ENCODE results near the gene CROT. TPM values are rescaled to one million over a fixed set of nuclear protein-coding genes. Genes with fewer than 3 reads are reported as not detected.

Gene CROT
- polyA plus RNA-seq, 2 of the 4 experiments (the other 2 are of a cell fraction) = 12.3 to 18.2 TPM

DNA sequence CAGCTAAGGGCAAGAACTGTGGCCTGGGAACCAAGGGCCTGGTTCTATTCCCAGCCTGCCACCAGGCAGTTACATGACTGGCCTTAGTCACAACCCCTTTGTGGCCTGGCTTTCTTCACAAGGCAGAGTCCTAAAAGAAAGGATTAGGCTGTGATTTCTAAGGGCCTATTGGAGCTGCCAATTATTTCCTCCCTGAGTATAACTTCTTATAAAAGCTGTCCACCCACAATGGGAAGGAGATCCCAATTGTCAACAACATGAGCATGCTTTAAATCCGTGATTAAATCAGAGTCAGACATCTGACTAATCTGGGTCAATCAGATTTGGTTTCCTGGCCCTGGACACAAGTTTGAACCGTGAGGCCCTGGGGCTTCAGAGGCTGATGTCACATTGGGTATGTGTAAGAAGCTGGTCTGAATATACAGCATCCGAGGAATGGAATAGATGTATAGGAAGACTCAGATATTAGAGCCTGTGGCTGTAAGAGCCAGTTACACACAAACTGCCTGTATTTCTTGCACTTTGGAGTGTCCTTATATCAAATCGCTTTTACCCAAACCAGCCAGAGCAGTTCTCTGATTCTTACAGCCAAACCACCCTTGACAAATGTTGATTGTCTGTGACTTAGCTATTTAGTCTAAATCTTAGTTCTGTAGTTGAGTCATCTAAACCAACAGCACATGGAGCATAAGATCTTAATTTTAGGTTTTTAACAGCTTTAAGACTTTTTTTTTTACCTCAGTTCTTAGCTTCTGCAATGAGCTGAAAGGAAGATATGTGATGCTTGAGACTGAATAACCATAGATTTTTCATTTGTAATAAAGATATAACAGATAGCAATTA, 68.7 kb downstream of the CROT start:
- ChIA-PET POLR2A (interaction anchor here (1.0 kb wide), 1 partner anchor 97 kb away, joined by 4 read pairs; no protein-coding TSS in a partner anchor), CTCF (interaction anchor here (0.6 to 9.2 kb wide), 7 partner anchors 10 to 267 kb away, joined by 3 to 195 read pairs (median 3); no protein-coding TSS in a partner anchor)
- DNase-seq (ENCODE audit: low read depth in 1 of 2, low spot score in 1 of 2) (peak in 1 of 2 experiments; percentile 33), ATAC-seq (peak; percentile 45 to 56; a peak in 4 of 6 replicates), FAIRE-seq (no peak)
- H3K4me1 ChIP-seq = peaks cover 20% of the 10 kb centered on the region; the same call in 2 of the 3 replicates
- no peak overlapping the region for H3K4me3 ChIP-seq
- H3K9me3 ChIP-seq = no peaks in the 10 kb centered on the region
- H3K27ac ChIP-seq = peak overlapping the region; percentile 44 to 51; a peak in 5 of 6 replicates
- WGBS (ENCODE audit: missing lambda C conversion rate) = 28% methylated on average over 4 of the region's 4 CpGs
- TF ChIP-seq CHD2 (IDR thresholded peaks at IDR 0.05; ENCODE audit: low read length, partially characterized antibody) = no peak
- TF ChIP-seq, protein P1, sequence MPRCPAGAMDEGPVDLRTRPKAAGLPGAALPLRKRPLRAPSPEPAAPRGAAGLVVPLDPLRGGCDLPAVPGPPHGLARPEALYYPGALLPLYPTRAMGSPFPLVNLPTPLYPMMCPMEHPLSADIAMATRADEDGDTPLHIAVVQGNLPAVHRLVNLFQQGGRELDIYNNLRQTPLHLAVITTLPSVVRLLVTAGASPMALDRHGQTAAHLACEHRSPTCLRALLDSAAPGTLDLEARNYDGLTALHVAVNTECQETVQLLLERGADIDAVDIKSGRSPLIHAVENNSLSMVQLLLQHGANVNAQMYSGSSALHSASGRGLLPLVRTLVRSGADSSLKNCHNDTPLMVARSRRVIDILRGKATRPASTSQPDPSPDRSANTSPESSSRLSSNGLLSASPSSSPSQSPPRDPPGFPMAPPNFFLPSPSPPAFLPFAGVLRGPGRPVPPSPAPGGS (IDR thresholded peaks at IDR 0.05) = no peak
- no peak for TF ChIP-seq HEYL (CRISPR knock-in tag; IDR thresholded peaks at IDR 0.05)
- no peak for TF ChIP-seq NR3C1 (IDR thresholded peaks at IDR 0.05)
- TF ChIP-seq, protein P2, sequence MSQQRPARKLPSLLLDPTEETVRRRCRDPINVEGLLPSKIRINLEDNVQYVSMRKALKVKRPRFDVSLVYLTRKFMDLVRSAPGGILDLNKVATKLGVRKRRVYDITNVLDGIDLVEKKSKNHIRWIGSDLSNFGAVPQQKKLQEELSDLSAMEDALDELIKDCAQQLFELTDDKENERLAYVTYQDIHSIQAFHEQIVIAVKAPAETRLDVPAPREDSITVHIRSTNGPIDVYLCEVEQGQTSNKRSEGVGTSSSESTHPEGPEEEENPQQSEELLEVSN (IDR thresholded peaks at IDR 0.05; ENCODE audit: borderline replicate concordance, low read depth) = no peak
- no peak for TF ChIP-seq KDM5A (IDR thresholded peaks at IDR 0.05)
- no peak for TF ChIP-seq RNF2 (IDR thresholded peaks at IDR 0.05; ENCODE audit: borderline replicate concordance, low read depth)
- TF ChIP-seq EHMT2 (IDR thresholded peaks at IDR 0.05; ENCODE audit: low read depth) = no peak
- no peak for TF ChIP-seq CBX8 (IDR thresholded peaks at IDR 0.05)
- no peak for TF ChIP-seq CBX2 (IDR thresholded peaks at IDR 0.05; ENCODE audit: borderline replicate concordance, low read depth)
- TF ChIP-seq JUNB (IDR thresholded peaks at IDR 0.05) = no peak; the same call in 1 of the 2 replicates
- no peak for TF ChIP-seq RCOR1 (IDR thresholded peaks at IDR 0.05; ENCODE audit: low read depth, low read length)
- TF ChIP-seq RARB (CRISPR knock-in tag; IDR thresholded peaks at IDR 0.05) = no peak
- TF ChIP-seq POLR2A (IDR thresholded peaks at IDR 0.05; ENCODE audit: low read length) = no peak
- TF ChIP-seq RAD21 (conservative IDR thresholded peaks at IDR 0.05 in 1 of 2, IDR thresholded peaks at IDR 0.05 in 1 of 2) = no peak
- TF ChIP-seq, protein P3, sequence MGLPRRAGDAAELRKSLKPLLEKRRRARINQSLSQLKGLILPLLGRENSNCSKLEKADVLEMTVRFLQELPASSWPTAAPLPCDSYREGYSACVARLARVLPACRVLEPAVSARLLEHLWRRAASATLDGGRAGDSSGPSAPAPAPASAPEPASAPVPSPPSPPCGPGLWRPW (IDR thresholded peaks at IDR 0.05) = no peak
- H3K4me2 ChIP-seq = peak overlapping the region; percentile 49

DNA sequence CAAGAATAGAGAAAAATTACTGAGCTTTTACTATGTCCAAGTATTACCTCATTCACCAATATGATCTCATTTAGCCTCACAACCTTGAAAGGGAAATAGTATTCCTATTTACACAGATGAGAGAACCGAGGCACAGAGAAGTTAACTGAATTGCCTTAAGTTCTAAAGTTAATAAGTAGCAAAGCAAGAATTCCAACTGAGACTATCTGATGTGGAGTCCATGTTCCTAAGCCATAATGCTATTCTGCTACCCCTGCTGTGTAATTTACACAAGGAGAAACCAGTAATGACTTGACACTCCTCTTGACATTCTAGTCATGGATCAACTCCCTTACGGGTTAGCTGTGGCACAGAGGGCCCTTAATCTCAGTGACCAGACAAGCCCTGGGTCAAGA, 69.3 kb downstream of the CROT start:
- ChIA-PET POLR2A (interaction anchor here (1.0 kb wide), 1 partner anchor 98 kb away, joined by 4 read pairs; no protein-coding TSS in a partner anchor), CTCF (interaction anchor here (0.6 to 9.2 kb wide), 8 partner anchors 13 to 268 kb away, joined by 3 to 195 read pairs (median 4); partner anchors contain the start of gene DMTF1)
- peak; percentile 23 to 60; a peak in 3 of 6 replicates for ATAC-seq
- peak overlapping the region in 1 of 2 experiments; percentile 45; a peak in 2 of 6 replicates for H3K27ac ChIP-seq
- peak in 1 of 2 experiments; percentile 45 for DNase-seq (ENCODE audit: low read depth in 1 of 2, low spot score in 1 of 2)
- peak overlapping the region; percentile 49 for H3K4me2 ChIP-seq
- peaks cover 20% of the 10 kb centered on the region; the same call in 2 of the 3 replicates for H3K4me1 ChIP-seq
- FAIRE-seq = no peak
- H3K4me3 ChIP-seq = no peak overlapping the region
- TF ChIP-seq NPAS2 (CRISPR knock-in tag; IDR thresholded peaks at IDR 0.05; ENCODE audit: borderline replicate concordance) (no peak), MYC (IDR thresholded peaks at IDR 0.05; ENCODE audit: borderline replicate concordance, low read length) (no peak), JUNB (IDR thresholded peaks at IDR 0.05) (no peak), FOSB (CRISPR knock-in tag; IDR thresholded peaks at IDR 0.05) (no peak), GATA3 (IDR thresholded peaks at IDR 0.05; ENCODE audit: borderline replicate concordance) (no peak), RFX5 (IDR thresholded peaks at IDR 0.05) (no peak), FOXS1 (CRISPR knock-in tag; IDR thresholded peaks at IDR 0.05) (no peak), TFCP2L1 (CRISPR knock-in tag; IDR thresholded peaks at IDR 0.05) (no peak), TP53 (CRISPR knock-in tag; IDR thresholded peaks at IDR 0.05) (no peak)
- TF ChIP-seq, protein P3 (IDR thresholded peaks at IDR 0.05) = no peak
- TF ChIP-seq, protein P4, sequence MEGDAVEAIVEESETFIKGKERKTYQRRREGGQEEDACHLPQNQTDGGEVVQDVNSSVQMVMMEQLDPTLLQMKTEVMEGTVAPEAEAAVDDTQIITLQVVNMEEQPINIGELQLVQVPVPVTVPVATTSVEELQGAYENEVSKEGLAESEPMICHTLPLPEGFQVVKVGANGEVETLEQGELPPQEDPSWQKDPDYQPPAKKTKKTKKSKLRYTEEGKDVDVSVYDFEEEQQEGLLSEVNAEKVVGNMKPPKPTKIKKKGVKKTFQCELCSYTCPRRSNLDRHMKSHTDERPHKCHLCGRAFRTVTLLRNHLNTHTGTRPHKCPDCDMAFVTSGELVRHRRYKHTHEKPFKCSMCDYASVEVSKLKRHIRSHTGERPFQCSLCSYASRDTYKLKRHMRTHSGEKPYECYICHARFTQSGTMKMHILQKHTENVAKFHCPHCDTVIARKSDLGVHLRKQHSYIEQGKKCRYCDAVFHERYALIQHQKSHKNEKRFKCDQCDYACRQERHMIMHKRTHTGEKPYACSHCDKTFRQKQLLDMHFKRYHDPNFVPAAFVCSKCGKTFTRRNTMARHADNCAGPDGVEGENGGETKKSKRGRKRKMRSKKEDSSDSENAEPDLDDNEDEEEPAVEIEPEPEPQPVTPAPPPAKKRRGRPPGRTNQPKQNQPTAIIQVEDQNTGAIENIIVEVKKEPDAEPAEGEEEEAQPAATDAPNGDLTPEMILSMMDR (IDR thresholded peaks at IDR 0.05) = no peak
- TF ChIP-seq, protein P5, sequence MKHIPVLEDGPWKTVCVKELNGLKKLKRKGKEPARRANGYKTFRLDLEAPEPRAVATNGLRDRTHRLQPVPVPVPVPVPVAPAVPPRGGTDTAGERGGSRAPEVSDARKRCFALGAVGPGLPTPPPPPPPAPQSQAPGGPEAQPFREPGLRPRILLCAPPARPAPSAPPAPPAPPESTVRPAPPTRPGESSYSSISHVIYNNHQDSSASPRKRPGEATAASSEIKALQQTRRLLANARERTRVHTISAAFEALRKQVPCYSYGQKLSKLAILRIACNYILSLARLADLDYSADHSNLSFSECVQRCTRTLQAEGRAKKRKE (CRISPR knock-in tag; IDR thresholded peaks at IDR 0.05; ENCODE audit: low read depth) = no peak
- 12% methylated on average over 2 of the region's 2 CpGs for WGBS (ENCODE audit: missing lambda C conversion rate)
- no peaks in the 10 kb centered on the region for H3K9me3 ChIP-seq
